IPS-11a (cell line): ENCODE results near the gene SPOPL.

ENCODE experiments used
- H3K4me3 ChIP-seq: one replicate; pipeline ENCODE4 v1.5.1; 2013; ENCODE audit warnings: low read depth, low read length, control low read depth

SPOPL gene

DNA sequence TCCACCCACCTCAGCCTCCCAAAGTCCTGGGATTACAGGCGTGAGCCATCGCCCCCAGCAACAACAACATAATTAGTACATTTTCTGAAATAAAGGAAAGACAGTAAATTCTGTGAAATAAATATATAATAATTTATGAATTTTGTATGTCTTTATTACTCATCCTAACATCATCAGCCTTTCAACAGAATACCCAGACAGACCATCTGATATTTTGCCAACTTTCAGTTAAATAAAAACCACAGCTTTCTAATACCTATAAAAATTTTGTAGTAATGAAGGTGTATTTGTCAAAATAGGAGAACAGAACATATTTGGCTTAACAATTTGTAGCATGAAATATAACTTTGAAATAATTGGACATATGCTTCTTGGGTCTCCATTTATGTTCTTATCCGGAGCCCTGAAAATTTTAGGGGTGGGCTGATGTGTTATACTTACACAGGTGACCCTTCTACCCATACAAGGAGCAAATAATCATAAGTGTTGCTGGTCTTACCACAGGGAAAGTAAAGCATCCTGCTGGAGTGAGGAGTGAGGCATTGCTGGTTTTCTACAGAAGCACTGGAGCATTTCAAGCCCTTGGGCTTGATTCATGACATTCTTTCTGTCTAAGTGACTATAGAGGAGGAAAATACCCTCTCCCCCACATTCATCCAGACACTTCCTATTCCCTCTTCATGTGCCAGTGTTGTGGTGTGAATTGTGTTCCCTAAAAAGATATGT lies 99.3 kb downstream of the SPOPL start:
- H3K4me3 ChIP-seq = no peak overlapping the region

DNA sequence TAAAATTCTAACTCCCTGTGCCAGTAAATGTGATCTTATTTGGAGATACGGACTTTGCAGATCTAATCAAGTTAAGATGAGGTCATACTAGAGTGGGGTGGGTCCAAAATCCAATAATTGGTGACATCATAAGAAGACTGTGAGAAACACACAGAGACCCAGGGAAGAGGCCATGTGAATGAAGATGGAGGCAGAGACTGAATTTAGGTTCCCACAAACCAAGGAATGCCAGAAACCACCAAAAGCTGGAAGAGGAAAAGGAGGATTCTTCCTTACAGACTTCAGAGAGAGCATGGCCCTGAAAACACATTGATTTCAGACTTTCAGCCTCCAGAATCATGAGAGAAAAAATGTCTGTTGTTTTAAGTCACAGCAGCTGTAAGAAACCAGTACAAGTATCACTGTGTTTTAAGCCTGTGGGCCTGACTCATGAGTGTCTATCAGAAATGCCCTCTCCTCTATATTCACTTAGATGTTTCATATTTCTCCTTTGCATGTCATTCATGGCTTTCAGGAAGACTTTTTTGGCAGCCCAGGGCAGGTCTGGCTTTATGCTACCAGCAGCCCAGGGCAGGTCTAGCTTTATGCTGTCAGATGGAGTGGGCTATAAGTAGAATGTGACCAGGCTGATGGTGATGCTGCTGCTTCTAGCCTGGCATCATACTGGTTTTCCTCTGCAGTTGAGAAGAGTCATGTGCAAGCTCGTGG lies 100.0 kb downstream of the SPOPL start:
- H3K4me3 ChIP-seq = no peak overlapping the region

DNA sequence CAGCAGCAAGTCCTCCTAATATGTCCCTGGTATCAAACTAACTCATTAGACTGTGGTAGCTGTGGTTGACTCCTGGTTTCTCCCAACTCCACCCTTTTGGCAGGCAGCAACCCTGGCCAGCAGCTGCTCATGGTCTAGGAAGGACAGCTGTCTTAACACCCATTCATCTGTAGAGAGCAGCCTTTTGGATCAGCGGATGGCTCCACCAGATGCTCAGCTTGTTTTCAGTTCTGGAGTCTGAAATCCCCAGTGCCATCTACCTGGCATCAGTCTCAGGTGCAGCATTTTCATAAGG lies 100.5 kb downstream of the SPOPL start:
- no peak overlapping the region for H3K4me3 ChIP-seq

DNA sequence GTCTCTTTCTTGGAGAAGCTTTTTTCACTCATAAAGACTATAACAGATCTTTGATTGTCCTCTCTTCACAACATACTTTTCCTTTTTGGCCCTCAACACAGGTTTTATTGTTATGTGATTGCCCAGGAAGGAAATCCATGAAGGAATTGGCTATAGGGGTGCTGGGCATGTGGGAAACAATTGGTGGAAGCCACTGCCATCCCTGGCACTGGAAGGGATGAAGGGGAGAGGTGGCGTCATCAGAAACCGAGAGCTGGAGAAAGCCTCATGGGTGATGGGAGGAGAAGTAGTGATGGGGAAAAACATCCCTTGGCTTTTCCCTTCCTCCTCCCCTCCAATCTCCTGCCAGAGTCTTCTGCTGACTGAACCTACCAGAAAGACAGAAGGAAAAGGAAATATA lies 106.2 kb downstream of the SPOPL start:
- H3K4me3 ChIP-seq = no peak overlapping the region

DNA sequence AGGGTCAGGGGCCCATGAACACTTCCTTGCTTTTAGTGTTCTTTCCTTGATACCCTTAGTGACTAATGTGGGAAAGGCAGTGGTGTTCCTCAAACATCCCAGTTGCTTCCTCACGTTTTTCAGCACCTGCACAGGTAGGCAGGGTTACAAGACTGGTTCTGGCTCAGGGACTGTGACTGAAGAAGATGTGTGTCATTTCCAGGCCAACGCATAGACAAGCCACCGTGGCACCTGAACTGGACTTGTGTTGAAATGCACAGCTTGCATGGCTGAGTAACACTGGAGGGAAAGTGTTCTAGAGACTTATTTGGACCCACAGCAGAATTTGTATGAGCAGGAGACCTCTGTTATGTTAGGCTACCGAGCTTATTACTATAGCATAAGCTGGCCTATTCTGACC lies 107.9 kb downstream of the SPOPL start:
- no peak overlapping the region for H3K4me3 ChIP-seq

DNA sequence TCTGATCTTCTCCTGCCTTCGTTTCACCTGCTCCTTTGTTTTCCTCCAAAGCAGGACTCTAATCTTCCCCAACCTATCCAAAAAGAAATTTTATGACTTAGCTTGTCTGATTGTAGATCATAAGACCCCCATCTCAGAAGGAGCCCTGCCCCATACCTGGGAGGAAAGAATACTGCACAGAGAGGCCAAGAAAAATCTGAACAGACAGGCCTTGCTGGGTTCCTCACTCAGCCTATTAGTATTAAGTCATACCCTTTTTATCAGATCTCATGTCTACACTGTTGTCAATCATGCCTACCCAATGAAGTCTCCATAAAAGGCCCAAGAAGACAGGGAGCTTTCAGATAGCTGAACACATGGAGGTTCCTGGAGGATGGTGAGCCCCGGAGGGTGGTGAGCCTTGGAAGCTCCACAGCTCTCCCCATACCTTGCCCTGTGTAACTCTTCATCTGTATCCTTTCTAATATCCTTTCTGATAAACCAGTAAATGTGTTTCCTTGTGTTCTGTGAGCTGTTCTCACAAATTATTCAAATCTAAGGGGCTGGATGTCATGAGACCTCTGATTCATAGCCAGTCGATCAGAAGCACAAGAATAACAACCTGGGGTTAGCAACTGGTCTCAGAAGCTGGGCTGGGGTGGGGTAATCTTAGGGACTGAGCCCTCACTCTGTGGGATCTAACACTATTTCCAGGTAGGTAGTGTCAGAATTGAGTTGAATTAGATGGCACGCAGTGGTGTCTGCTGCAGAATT lies 108.8 kb downstream of the SPOPL start:
- no peak overlapping the region for H3K4me3 ChIP-seq

DNA sequence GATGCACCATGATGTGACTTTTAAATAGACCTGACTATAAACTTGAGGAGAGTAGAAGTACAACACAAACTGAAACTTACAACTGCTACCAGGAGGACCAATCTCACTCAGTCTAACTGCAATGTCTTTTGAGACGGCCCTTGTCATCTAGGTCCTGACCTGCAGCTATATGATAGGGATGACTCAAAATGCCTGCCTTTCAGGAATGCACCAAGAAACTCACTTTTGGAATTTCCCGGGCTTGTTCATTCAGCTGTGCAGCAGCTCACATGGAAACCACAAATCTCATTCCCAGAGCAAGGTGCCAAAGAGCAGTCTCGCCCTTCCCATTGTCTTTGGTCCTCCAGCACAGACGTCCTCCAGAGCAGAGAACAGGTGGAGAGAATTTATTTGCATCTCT lies 113.7 kb downstream of the SPOPL start:
- no peak overlapping the region for H3K4me3 ChIP-seq

DNA sequence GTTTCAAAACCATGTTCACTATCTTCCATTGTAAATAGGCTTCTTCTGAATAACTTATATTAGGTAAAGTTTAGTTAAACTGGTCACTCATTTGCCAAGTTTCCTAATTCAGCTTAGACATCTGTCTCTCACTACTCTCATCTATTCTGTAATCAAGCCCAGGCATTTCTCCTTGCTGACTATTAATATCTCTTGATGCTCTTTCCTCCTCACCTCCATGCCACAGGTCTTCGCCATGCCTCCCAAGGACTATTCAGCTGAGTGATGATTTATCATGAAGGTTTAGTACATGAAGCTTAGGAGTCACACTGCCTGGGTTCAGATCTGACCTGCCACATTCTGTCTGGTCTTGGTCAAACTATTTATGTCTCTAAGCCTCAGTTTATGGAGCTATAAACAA lies 115.5 kb downstream of the SPOPL start:
- no peak overlapping the region for H3K4me3 ChIP-seq

DNA sequence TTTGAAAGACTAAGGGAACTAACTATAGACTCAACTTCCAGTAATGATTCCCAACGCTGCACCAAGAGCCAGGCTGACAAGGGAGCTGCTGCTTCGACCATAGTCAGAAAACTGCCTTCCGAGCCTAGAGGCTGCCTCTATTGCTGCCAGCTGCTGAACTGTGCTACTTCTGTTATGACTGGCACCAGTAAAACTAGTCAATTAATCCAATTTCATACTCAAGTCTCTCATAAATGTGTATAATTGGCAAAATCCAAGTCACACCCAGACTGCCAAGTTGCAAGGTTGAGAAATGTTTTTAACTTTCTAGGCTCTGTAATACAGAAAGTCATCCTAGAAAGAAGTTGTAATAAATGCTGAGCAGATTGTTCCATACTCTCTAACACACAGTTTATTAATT lies 117.4 kb downstream of the SPOPL start:
- H3K4me3 ChIP-seq = no peak overlapping the region

DNA sequence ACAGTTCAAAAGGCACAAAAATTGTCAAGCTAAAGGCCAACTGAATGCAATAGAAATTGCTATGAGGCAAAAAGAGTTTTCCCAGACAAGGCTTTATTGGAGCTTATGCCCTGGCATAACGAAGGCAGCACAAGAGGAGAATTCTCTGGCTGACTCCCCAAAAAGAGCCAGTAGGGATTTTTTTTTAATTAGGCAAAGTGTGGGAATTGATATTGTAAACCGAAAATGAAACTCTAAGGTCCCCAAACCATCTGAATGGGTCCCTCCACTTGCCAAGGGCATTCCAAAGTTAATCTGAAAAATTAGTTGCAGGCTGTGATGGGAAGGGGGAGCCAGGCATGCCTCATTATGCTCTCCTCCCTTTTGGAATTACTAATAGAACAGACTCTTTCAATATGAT lies 118.9 kb downstream of the SPOPL start:
- H3K4me3 ChIP-seq = no peak overlapping the region

DNA sequence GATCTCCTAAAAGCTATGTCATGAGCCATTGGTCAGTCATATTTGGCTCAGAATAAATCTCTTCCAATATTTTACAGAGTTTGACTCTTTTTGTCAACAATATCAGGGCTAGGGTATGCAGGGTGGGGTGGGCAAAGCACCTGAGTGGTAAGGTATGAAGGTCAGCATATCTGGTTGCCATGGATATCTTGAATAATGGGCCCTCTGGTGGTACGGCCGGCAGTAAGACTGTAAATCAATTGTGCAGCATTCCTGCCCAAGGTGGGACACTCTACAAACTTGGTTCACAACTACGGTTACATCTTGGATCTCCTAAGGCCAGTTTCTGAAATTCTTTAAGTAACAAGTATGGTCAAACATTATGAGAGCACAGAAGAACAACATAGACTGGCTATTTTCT lies 119.6 kb downstream of the SPOPL start:
- H3K4me3 ChIP-seq = no peak overlapping the region

DNA sequence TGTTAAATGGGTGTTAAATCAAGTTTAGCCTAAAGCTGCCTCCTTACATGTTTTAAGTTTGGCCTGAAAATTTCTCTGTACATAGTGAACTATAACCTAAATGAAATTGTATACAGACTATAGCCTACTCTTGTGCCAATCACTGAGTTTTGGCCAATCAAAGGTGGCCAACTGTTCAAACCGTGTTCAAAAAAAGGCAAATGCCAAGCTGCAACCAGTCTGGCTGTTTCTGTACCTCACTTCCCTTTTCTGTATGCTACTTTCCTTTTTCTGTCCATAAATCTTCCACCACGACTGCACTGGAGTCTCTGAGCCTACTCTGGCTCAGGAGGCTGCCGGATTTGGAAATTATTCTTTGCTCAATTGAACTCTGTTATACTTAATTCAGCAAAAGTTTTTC lies 121.0 kb downstream of the SPOPL start:
- H3K4me3 ChIP-seq = no peak overlapping the region
